Measurements from ENCODE around the gene PPIAL4G.
"Not testable (repeated sequence)": the region's sequence is repeated elsewhere in the genome, so short reads cannot be mapped to it uniquely, and the experiment has no call there.

DNA sequence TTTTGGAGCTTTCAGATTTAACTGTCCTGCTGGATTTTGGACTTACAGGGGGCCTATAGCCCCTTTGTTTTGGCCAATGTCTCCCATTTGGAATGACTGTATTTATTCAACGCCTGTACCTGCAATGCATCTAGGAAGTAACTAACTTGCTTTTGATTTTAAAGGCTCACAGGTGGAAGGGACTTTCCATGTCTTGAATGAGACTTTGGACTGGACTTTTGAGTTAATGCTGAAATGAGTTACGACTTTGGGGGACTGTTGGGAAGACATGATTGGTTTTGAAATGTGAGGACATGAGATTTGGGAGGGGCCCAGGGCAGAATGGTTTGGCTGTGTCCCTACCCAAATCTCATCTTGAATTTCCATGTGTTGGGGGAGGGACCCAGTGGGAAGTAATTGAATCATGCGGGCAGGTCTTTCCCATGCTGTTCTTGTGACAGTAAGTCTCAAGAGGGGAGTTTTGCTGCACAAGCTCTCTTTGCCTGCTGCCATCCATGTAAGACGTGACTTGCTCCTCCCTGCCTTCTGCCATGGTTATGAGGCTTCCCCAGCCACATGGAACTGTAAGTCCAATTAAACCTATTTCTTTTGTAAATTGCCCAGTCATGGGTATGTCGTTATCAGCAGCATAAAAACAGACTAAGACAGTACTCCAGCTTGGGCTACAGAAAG lies 43.3 kb downstream of the PPIAL4G start:
- TF ChIP-seq EP300, CTCF (IDR thresholded peaks at IDR 0.05): not testable (repeated sequence)

All from tibial nerve (tissue), 4 donors.